Measurements from ENCODE around the gene PNPLA8.
"Not testable (repeated sequence)": the region's sequence is repeated elsewhere in the genome, so short reads cannot be mapped to it uniquely, and the experiment has no call there.

PNPLA8 gene, protein sequence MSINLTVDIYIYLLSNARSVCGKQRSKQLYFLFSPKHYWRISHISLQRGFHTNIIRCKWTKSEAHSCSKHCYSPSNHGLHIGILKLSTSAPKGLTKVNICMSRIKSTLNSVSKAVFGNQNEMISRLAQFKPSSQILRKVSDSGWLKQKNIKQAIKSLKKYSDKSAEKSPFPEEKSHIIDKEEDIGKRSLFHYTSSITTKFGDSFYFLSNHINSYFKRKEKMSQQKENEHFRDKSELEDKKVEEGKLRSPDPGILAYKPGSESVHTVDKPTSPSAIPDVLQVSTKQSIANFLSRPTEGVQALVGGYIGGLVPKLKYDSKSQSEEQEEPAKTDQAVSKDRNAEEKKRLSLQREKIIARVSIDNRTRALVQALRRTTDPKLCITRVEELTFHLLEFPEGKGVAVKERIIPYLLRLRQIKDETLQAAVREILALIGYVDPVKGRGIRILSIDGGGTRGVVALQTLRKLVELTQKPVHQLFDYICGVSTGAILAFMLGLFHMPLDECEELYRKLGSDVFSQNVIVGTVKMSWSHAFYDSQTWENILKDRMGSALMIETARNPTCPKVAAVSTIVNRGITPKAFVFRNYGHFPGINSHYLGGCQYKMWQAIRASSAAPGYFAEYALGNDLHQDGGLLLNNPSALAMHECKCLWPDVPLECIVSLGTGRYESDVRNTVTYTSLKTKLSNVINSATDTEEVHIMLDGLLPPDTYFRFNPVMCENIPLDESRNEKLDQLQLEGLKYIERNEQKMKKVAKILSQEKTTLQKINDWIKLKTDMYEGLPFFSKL

GRCh38 chr7:108525985-108526767 lies at the start of gene PNPLA8:
PNPLA8 (minus strand) TSS chr7:108526135; CDS start chr7:108515491, 10,644 bp downstream.
- DNase-seq, result peak; percentile 100

GRCh38 chr7:108575156-108575555 lies 49.2 kb upstream of the PNPLA8 start:
- no peak for DNase-seq

- no peak for DNase-seq
Observed at GRCh38 chr7:108572480-108572879, 46.5 kb upstream of the PNPLA8 start.

DNA sequence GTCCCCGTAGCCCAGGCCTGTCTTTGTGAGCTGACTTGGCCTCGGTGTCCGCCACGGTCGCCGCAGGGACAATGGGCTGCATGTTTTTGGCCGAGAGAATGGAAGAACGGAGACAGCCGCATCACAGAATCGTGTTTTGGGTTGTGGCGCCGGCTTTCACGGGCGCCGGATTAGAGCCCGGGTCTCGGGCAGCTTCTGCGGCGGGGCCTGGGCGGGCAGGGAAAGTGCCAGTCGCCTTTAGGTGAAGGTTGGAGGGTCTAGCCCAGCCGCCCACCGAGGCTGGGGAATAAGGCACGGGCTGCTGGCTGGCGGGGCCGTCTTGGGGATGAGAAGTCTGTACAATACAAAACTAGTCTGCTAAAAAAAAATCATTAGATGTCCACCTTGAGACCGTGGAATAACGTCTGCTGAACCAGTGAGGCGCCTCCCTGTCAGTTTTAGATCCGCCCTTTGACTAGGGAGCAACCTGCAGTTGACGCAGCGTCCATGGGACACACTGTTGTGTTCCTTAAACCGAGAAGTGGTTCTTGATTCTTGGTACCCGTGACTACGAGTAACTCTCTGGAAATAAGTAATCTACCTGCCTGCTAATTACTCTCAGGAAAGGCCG lies 44.3 kb upstream of the PNPLA8 start:
- DNase-seq, result peak; percentile 35

DNA sequence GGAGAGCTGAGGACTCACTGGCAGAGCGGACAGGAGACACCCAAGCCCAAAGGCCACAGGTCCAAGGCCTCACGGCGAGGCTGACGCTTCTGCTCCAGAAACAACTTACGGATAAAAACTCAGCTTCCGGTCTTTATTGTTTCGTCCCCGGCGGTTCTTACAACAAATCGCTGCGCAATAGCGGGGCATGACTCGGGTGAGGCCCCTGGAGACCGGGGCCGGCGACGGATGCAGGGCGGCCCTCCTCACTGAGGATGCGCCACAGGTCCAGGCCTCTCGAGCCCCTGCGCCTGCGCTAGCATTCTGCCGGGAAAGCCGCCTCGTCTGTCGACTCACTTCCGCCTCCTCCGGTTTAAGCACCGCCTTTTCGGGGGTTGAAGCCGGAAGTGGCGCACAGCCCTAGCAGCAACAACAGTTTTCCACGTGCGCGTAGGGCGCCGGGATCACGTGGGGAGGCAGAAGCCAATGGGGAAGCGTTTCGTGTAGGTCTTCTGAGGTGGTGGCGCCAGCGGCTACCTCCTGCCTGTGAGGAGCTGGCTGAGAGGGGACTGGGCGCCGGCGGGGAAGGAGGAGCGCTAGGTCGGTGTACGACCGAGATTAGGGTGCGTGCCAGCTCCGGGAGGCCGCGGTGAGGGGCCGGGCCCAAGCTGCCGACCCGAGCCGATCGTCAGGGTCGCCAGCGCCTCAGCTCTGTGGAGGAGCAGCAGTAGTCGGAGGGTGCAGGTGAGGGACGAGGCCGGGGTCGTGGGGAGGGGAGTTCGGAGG lies 43.6 kb upstream of the PNPLA8 start, which contains the start of the genes DNAJB9 and THAP5:
Gene DNAJB9 (plus strand): TSS at position 494 of the 765 bp plus-strand sequence. CDS start 1,853 bp downstream, outside the sequence.
Gene THAP5 (minus strand): TSS at position 326 of the 765 bp plus-strand sequence. CDS start 137 bp downstream, at position 189.
- peak; percentile 99 for DNase-seq

GRCh38 chr7:108568801-108569380 lies 43.0 kb upstream of the PNPLA8 start:
- no peak for DNase-seq

DNA sequence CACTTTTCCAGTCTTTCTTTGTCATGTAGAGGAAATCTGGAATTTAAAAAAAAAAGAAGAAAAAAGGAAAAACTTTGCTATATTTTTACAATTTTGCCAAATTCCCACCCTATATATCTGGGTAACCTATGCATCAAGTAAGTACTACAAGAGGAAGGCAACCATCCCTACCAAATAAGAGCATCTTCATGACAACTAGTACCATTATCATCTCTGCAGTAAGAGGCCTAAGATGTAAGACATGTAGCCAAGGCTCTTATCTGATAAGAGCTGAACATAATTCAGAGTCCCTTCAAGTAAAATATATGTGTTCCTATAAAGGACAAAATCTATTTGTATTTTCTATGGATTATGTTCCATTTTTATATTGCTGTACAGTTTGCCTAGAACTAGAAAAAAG lies 40.1 kb upstream of the PNPLA8 start:
- DNase-seq, result no peak

- no peak for DNase-seq
Observed at GRCh38 chr7:108561047-108561619, 35.2 kb upstream of the PNPLA8 start.

GRCh38 chr7:108559253-108559652 lies 33.3 kb upstream of the PNPLA8 start:
- DNase-seq, result no peak

DNA sequence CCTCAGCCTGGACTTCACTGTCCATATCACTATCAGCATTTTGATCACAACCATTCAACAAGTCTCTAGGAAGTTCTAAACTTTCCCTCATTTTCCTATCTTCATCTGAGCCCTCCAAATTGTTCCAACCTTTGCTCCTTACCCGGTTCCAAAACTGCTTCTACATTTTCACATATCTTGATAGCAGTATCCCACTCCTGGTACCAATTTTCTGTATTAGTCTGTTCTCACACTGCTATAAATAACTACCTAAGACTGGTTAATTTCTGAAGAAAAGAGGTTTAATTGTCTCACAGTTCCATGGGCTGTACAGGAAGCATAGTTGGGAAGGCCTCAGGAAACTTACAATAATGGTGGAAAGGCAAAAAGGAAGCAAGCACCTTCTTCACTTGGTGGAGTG lies 31.7 kb upstream of the PNPLA8 start:
- DNase-seq, result no peak

GRCh38 chr7:108557191-108557590 lies 31.3 kb upstream of the PNPLA8 start:
- no peak for DNase-seq

GRCh38 chr7:108556665-108557064 lies 30.7 kb upstream of the PNPLA8 start:
- DNase-seq, result not testable (repeated sequence)

DNA sequence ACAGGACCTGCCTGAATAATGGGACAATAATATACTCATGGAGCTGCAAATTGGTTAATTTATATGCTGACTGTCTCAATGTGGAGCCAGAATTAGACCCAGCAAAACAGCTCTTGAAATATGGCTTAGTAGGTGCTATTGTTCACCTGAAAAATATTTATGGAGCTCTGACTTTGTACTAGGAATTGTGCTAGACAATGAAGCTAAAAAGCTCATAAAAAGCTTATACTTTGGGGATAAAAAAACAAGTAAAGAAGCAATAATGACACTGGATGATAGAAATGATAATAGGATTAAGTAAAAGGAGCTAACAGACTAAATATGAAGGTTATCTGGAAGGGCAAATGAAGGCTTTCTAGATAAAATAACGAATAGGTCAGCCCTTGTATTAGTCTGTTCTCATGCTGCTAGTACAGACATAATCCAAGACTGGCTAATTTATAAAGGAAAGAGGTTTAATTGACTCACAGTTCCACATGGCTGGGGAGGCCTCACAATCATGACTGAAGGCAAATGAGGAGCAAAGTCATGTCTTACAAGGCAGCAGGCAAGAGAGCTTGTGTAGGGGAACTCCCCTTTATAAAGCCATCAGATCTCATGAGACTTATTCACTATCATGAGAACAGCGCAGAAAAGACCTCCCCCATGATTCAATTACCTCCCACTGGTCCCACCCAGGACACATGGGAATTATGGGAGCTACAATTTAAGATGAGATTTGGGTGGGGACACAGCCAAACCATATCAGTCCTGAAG lies 22.4 kb upstream of the PNPLA8 start:
- not testable (repeated sequence) for DNase-seq

- no peak for DNase-seq
Observed at GRCh38 chr7:108541478-108541877, 15.5 kb upstream of the PNPLA8 start.

GRCh38 chr7:108538685-108539084 lies 12.8 kb upstream of the PNPLA8 start:
- DNase-seq, result not testable (repeated sequence)

DNA sequence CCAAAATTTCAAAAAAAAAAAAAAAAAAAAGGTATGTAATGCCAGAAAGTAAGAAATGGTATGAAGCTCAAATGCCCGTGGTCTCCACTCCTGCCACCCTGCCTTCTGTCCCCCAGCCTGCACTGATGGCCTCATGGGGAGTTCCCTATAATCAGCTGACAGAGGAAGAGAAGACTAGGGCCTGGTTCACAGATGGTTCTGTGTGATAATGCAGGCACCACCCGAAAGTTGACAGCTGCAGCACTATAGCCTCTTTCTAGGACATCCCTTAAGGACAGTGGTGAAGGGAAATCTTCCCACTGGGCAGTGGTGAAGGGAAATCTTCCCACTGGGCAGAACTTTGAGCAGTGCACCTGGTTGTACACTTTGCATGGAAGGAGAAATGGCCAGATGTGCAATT lies 12.3 kb upstream of the PNPLA8 start:
- DNase-seq, result not testable (repeated sequence)

DNA sequence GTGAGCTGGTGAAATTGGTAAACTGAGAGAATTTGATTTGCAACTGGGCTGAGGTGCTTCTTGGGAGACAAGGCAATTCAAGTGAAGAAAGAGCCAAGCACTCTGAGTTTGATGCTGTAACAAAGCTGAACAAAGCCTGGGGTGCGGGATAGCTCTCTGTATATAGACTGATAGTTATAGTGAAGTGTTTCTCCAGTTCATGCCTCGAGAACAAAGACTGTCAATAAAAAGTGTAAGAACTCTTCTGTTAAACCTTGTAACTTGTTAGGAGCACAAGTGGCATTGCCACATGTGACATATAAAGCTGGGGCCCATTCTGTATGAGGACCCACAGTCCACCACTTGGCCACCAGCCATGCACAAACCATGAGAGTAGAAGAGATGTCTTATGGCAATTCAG lies 11.3 kb upstream of the PNPLA8 start:
- DNase-seq, result no peak

DNA sequence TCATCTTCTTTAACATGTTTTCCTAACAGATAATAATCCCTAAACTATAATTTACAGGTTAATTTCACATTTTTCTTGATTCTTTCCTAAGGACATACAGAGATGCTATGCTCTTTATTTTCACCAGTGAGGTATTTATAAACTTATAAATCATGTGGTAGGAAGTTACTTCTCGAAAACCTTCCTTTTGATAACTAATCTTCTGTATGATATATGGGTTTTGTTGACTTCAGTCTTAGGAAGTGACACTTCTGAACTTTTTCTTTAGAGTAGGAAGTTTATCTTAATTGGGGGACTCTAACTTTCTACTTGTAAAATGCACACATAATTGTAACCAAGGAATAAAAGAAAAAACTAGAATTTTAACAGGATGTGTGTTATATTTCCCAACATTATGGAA lies 9.8 kb upstream of the PNPLA8 start:
- no peak for DNase-seq

DNA sequence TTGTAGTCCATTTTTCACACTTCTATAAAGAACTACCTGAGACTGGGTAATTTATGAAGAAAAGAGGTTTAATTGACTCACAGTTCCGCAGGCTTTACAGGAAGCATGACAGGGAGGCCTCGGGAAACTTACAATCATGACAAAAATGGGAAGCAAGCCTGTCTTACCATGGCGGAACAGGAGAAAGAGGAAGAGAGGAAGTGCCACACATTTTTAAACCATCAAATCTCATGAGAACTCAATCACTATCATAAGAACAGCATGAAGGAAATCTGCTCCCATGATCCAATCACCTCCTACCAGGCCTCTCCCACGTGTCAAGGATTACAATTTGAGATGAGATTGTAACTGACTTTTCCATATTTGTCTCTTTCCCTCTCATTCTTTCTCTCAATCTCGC lies 9.3 kb upstream of the PNPLA8 start:
- no peak for DNase-seq

DNA sequence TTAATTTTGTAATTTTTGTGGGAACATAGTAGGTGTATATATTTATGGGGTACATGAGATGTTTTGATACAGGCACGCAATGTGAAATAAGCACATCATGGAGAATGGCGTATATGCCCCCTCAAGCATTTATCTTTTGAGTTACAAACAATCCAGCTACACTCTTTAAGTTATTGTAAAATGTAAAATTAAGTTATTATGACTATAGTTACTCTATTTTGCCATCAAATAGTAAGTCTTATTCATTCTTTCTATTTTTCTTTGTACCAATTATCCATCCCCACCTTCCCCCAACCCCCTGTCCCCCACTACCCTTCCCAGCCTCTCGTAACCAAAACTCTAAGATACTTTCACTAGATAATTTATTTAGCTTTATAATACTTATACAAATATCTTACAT lies 7.8 kb upstream of the PNPLA8 start:
- no peak for DNase-seq

All from activated naive CD4-positive, alpha-beta T cell treated with anti-CD3 and anti-CD28 coated beads, Interleukin-2, amount 50 U/mL, for 16 hours (primary cell).